Epithelial cell of esophagus (primary cell): ENCODE data around the gene CFAP410.
"Not testable (repeated sequence)": the region's sequence is repeated elsewhere in the genome, so short reads cannot be mapped to it uniquely, and the experiment has no call there.

ENCODE experiments used
- DNase-seq: peaks from one replicate; pipeline ENCODE4 v3.0.0; 2010; ENCODE audit warnings: low read depth
- H3K4me3 ChIP-seq: 2 replicates; pipeline ENCODE4 v1.5.1; 2011; ENCODE audit warnings: mild to moderate bottlenecking, low read length, control low read depth
- TF ChIP-seq, protein P1 (sequence below): IDR thresholded peaks from 2 replicates; pipeline ENCODE4 v1.5.1; 2011; ENCODE audit warnings: low read depth, mild to moderate bottlenecking, low read length, control low read depth, inconsistent platforms; ENCODE audit not compliant: insufficient read depth; ENCODE audit errors: missing control alignments

Gene CFAP410

GRCh38 chr21:44288251-44289110 is 50.7 kb downstream of the CFAP410 start:
- TF ChIP-seq, protein P1, sequence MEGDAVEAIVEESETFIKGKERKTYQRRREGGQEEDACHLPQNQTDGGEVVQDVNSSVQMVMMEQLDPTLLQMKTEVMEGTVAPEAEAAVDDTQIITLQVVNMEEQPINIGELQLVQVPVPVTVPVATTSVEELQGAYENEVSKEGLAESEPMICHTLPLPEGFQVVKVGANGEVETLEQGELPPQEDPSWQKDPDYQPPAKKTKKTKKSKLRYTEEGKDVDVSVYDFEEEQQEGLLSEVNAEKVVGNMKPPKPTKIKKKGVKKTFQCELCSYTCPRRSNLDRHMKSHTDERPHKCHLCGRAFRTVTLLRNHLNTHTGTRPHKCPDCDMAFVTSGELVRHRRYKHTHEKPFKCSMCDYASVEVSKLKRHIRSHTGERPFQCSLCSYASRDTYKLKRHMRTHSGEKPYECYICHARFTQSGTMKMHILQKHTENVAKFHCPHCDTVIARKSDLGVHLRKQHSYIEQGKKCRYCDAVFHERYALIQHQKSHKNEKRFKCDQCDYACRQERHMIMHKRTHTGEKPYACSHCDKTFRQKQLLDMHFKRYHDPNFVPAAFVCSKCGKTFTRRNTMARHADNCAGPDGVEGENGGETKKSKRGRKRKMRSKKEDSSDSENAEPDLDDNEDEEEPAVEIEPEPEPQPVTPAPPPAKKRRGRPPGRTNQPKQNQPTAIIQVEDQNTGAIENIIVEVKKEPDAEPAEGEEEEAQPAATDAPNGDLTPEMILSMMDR, result no peak
- no peak for DNase-seq
- H3K4me3 ChIP-seq, result no peak overlapping the region

- DNase-seq, result no peak
- TF ChIP-seq, protein P1, result no peak
- no peak overlapping the region for H3K4me3 ChIP-seq
These were observed 52.2 kb downstream of the CFAP410 start for GRCh38 chr21:44286716-44287632.

DNA sequence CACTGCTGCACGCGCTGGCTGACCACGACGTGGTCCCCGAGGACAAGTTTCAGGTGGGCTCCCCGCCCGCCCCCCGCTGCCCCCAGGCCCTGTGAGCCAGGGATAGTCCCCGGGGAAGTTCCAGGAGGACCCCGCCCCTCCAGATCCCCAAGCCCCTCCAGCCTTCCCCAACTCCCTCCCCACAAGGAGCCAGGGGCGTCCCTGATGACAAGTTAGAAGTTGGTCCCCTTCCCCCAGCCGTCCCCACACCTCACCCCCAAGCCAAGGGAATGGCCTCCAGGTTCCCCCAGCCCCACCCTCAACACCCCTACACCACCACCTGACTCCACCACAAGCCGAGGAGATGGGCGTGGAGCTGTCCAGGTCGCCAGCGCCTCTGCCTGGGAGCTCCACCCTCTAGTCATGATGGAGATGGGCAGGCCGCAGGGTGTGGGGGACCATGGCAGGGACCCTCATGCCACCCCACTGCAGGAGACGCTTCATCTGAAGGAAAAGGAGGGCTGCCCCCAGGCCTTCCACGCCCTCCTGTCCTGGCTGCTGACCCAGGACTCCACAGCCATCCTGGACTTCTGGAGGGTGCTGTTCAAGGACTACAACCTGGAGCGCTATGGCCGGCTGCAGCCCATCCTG is 53.0 kb downstream of the CFAP410 start:
- no peak overlapping the region for H3K4me3 ChIP-seq
- TF ChIP-seq, protein P1, result no peak
- DNase-seq, result no peak

DNA sequence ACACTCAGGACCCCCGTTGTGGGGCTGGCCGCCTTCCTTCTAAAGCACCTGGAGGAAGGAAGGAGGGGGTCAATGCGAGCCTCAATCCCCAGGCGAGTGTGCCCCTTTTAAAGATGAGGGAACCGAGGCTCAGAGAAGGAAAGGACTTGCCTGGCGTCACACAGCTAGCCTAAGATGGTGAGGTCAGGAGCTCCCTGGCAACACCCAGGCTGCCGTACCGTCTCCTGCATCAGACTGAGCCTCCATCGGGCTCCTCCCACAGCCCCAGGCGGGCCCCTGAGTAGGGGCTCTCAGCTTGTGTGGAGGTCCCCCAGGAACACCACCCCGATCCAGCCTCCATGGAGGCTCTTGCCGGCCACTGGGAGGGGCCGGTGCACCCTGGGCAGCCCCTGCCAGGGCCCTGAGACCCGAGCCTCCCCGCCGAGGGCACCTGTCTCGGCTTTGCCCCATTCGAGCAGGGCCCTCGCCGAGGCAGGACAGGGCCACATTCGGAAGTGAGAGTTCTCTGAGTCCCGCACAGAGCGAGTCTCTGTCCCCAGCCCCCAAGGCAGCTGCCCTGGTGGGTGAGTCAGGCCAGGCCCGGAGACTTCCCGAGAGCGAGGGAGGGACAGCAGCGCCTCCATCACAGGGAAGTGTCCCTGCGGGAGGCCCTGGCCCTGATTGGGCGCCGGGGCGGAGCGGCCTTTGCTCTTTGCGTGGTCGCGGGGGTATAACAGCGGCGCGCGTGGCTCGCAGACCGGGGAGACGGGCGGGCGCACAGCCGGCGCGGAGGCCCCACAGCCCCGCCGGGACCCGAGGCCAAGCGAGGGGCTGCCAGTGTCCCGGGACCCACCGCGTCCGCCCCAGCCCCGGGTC is 53.8 kb downstream of the CFAP410 start, which contains the start of gene AIRE:
AIRE (plus strand) TSS at position 739 of the 855 bp plus-strand sequence. CDS start 131 bp downstream, outside the sequence.
- TF ChIP-seq, protein P1, result no peak
- DNase-seq, result no peak
- H3K4me3 ChIP-seq, result no peak within 1 kb of the TSS

DNA sequence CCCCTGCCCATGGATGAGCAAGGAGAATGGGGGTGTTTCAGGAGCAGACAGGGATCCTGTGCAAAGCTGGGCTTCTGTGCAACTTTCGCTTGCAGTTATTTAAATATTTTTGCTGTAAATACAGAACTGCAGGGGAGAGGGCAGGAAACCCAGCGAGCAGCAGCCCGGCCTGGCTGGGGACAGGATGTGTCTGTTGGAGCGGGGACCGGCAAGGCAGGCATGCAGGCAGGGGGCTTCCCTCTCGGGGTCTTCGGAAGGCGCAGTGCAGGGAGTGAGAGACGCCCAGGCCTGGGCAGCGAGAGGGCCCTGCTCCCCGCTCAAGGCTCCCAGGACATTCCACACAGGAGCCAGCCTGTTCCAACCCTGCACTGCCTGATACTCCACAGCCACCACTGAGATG is 55.2 kb downstream of the CFAP410 start:
- TF ChIP-seq, protein P1, result no peak
- H3K4me3 ChIP-seq, result no peak overlapping the region
- DNase-seq, result no peak

GRCh38 chr21:44283211-44283785 is 55.9 kb downstream of the CFAP410 start:
- H3K4me3 ChIP-seq, DNase-seq: not testable (repeated sequence)
